22Rv1 (cell line): ENCODE results near the gene PCDH15.

Source experiments
- ZFX ChIP-seq: fragments of 450-650 bp; IDR thresholded peaks from 2 replicates; pipeline ENCODE4 v1.6.1; 2017; ENCODE audit warnings: antibody characterized with exemption, borderline replicate concordance
- TF ChIP-seq, protein P1 (sequence below): fragments of 450-650 bp; IDR thresholded peaks from 2 replicates; pipeline ENCODE4 v1.5.1; 2017; ENCODE audit warnings: mild to moderate bottlenecking

DNA sequence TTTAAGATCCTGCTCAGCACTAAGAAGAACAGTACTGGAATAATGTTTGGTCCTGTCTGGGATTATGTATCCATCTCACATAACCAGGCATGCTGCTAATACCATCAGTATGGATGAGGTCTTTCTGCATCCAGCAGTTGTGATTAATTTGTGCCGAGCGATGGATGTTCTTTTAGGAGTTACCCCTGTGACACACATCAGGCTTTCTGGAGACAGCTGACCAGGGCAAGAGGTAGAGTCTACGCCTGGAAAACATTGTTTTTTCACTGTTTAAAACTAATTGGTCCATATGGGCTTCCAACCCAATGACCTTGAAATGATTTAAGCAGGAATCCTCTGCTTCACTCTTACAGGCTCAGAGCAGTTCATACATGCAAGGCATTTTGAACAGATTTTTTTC, 603.0 kb downstream of the PCDH15 start:
- TF ChIP-seq, protein P1, sequence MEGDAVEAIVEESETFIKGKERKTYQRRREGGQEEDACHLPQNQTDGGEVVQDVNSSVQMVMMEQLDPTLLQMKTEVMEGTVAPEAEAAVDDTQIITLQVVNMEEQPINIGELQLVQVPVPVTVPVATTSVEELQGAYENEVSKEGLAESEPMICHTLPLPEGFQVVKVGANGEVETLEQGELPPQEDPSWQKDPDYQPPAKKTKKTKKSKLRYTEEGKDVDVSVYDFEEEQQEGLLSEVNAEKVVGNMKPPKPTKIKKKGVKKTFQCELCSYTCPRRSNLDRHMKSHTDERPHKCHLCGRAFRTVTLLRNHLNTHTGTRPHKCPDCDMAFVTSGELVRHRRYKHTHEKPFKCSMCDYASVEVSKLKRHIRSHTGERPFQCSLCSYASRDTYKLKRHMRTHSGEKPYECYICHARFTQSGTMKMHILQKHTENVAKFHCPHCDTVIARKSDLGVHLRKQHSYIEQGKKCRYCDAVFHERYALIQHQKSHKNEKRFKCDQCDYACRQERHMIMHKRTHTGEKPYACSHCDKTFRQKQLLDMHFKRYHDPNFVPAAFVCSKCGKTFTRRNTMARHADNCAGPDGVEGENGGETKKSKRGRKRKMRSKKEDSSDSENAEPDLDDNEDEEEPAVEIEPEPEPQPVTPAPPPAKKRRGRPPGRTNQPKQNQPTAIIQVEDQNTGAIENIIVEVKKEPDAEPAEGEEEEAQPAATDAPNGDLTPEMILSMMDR = no peak
- no peak for TF ChIP-seq ZFX
